Muscle of leg (tissue), 11 donors: ENCODE measurements around the gene MORF4L1. TPM values are rescaled to one million over a fixed set of nuclear protein-coding genes. Genes with fewer than 3 reads are reported as not detected.
"Not testable (repeated sequence)": the region's sequence is repeated elsewhere in the genome, so short reads cannot be mapped to it uniquely, and the experiment has no call there.

Experiments
- DNase-seq: peaks from one replicate; pipeline ENCODE4 v3.0.0; 2013
- H3K27ac ChIP-seq: one replicate; pipeline ENCODE4 v1.5.1; 2013; ENCODE audit warnings: mild to moderate bottlenecking, low read length, control low read depth
- H3K27me3 ChIP-seq: one replicate; pipeline ENCODE4 v1.6.1; 2013; ENCODE audit warnings: low read length; ENCODE audit not compliant: control insufficient read depth, insufficient read depth
- H3K36me3 ChIP-seq: one replicate; pipeline ENCODE4 v1.6.1; 2013; ENCODE audit warnings: low read length; ENCODE audit not compliant: control insufficient read depth, insufficient read depth
- H3K4me1 ChIP-seq: one replicate; pipeline ENCODE4 v1.6.1; 2013; ENCODE audit warnings: low read length; ENCODE audit not compliant: control insufficient read depth, insufficient read depth
- H3K4me3 ChIP-seq: one replicate; pipeline ENCODE4 v1.5.1; 2013; ENCODE audit warnings: low read length, control low read depth
- H3K9me3 ChIP-seq: replicated peaks from 2 replicates; pipeline ENCODE4 v1.6.1; 2013; ENCODE audit warnings: low read depth, low read length; ENCODE audit not compliant: control insufficient read depth
- WGBS: methylation state at CpG from one replicate; pipeline ENCODE4 v1.1.5; 2013; ENCODE audit warnings: missing lambda C conversion rate; ENCODE audit not compliant: insufficient coverage; 5-methylcytosine and 5-hydroxymethylcytosine counted together
- polyA plus RNA-seq, 8 donors: library from polyadenylated mRNA; unstranded; fragments of 120-200 nt; gene quantifications; one replicate each; pipeline versions ENCODE4 v1.2.1 to v1.2.3, GENCODE V29; 2013; ENCODE audit warnings: inconsistent platforms in 1 of 8, low replicate concordance in 1 of 8; ENCODE audit not compliant: insufficient read length in 8 of 8, insufficient read depth in 1 of 8
- total RNA-seq: library from RNA; stranded (reverse); fragments of 120-200 nt; gene quantifications from one replicate; pipeline ENCODE4 v1.2.4, GENCODE V29; 2013

MORF4L1 gene
- total and polyA plus RNA-seq, 9 donors = 285 to 656 (median 558) TPM

DNA sequence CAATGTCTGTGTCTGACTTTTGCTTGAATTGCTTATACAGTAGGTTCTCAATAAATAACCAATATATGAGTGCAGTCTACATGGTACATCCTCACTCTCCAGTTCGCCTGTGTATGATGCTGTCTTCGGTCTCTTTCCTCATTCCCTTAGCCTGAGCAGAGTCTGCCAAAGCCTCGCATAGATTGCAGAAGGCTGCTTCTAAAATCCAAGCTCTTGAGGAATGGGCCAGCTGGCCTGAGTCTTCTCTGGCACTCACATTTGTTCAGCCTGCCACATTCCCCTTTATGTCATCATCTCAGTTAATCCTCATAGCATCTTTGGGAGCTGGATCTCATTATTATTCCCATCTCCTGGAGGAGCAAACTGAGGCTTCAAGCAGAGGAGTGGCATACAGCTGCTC, 34.2 kb upstream of the MORF4L1 start:
- DNase-seq = peak; percentile 88
- peaks cover 9% of the 10 kb centered on the region for H3K4me1 ChIP-seq

DNA sequence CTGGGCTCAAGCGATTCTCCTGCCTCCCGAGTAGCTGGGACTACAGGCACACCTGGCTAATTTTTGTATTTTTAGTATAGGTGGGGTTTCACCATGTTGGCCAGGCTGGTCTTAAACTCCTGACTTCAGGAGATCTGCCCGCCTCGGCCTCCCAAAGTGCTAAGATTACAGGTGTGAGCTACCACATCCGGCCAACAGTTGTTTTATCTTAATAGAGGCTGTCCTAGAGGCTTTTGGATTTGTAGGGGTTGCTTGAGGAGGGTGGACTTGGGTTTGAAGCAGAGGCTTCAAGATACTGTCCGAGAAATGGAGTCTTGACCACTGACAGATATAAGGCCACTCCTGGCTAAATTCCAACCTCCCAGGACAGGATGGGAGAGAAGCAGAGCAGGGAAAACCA, 33.5 kb upstream of the MORF4L1 start:
- 87% methylated on average over 4 of the region's 6 CpGs for WGBS
- not testable (repeated sequence) for H3K9me3 ChIP-seq, H3K36me3 ChIP-seq, H3K27ac ChIP-seq, H3K27me3 ChIP-seq, H3K4me3 ChIP-seq, H3K4me1 ChIP-seq, DNase-seq

More for the DNA sequence above, 34.2 kb upstream of the MORF4L1 start:
- H3K9me3 ChIP-seq = no peaks in the 10 kb centered on the region
- no peak overlapping the region for H3K27ac ChIP-seq
- H3K4me3 ChIP-seq = no peak overlapping the region
- no peaks in the 10 kb centered on the region for H3K27me3 ChIP-seq
- WGBS = 53% methylated on average over 3 of the region's 3 CpGs
- H3K36me3 ChIP-seq = no peaks in the 10 kb centered on the region

DNA sequence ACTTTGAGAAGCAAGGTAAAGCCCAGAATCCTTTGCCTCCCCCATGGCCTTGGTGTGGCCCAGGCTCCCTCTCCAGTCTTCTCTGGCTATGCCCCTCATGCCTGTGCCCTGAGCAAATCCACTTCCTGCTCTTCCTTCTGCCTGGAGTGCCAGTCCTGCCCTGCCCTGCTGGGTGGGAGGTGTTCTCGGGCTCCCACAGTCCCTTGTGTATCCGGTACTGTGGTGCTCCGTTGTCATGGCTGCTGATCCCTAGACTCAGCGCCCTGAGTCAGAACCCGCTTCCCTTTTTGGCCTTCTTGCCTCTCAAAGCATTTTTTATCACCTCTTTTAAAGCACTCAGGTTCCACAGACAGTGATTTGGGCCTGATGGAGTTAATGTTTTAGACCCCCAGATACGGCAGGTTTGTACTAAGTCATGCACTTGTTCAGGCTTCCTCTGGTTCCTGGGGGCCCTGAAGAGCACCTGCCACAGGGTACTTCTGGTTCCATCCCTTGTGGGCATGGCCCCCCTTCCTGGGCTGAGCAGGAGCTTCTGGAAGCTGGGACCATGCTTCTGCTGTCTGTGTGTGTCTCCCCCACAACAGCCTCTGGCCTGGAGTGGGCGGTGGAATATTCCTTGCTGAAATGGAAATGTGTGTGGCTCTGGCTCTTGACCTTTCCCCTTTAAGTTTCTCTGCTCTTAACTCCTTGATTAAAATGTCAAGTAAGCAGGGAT, 31.9 kb upstream of the MORF4L1 start:
- WGBS = 67% methylated on average over 1 of the region's 7 CpGs
- H3K27me3 ChIP-seq = no peaks in the 10 kb centered on the region
- peaks cover 9% of the 10 kb centered on the region for H3K4me1 ChIP-seq
- no peak overlapping the region for H3K27ac ChIP-seq
- no peak overlapping the region for H3K4me3 ChIP-seq
- peak; percentile 27 for DNase-seq
- no peaks in the 10 kb centered on the region for H3K9me3 ChIP-seq
- no peaks in the 10 kb centered on the region for H3K36me3 ChIP-seq

DNA sequence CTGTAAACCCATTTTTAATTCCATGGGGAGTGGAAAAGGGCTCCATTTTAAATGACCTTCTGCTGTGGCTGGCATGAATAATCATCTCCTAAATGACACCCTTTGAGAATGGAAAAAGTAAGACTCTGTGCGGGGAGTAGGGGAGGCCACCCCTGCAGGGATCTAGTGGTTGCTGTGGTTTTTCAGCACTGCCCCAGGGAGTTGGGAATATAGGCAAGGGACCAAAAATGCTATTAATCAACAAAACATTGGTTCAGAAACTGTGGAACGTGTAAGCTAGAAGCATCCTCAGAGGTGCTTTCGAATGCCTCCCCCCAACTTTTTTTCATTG, 31.3 kb upstream of the MORF4L1 start:
- no CpG with 5 or more reads among the region's 3 CpGs for WGBS
- Histone ChIP-seq H3K9me3 (no peaks in the 10 kb centered on the region), H3K4me1 (peaks cover 9% of the 10 kb centered on the region), H3K27me3 (no peaks in the 10 kb centered on the region), H3K4me3 (no peak overlapping the region), H3K27ac (no peak overlapping the region), H3K36me3 (no peaks in the 10 kb centered on the region)
- no peak for DNase-seq

DNA sequence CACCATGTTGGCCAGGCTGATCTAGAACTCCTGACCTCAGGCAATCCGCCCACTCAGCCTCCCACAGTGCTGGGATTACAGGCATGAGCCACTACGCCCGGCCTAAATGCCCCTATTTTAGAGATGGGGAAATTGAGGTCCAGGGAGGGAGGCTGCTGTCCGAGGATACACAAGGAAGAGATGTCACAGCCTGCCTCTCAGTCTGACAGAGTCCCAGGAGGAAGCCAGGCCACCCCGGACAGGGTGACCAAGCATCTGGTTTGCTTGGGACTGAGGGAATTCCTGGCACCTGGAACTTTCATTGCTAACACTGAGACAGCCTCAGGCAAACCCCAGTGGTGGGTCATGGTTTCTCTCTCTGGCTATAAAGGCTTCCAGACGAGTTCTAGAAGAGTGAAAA, 30.8 kb upstream of the MORF4L1 start:
- WGBS = 61% methylated on average over 3 of the region's 6 CpGs
- H3K4me3 ChIP-seq = no peak overlapping the region
- peaks cover 9% of the 10 kb centered on the region for H3K4me1 ChIP-seq
- H3K36me3 ChIP-seq = no peaks in the 10 kb centered on the region
- H3K9me3 ChIP-seq = no peaks in the 10 kb centered on the region
- no peak for DNase-seq
- no peaks in the 10 kb centered on the region for H3K27me3 ChIP-seq
- no peak overlapping the region for H3K27ac ChIP-seq

DNA sequence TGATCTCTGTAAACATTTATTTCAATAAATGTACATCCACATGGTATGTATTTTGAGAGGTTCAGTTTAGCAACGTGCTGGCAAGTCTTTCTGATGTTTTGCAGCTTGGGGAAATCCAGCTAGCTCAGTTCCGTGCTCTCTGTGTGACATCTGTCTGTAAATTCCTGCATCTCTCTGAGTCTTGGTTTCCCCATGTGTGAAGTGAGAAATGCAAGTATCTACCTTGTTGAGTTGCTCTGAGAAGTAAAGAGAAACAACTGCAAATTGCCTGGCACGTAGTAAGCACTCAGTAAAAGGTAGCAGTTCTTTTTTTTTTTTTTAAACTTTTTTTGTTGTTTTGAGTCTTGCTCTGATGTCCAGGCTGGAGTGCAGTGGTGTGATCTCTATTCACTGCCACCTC, 30.2 kb upstream of the MORF4L1 start:
- Histone ChIP-seq H3K4me1 (peaks cover 9% of the 10 kb centered on the region), H3K36me3 (no peaks in the 10 kb centered on the region)

DNA sequence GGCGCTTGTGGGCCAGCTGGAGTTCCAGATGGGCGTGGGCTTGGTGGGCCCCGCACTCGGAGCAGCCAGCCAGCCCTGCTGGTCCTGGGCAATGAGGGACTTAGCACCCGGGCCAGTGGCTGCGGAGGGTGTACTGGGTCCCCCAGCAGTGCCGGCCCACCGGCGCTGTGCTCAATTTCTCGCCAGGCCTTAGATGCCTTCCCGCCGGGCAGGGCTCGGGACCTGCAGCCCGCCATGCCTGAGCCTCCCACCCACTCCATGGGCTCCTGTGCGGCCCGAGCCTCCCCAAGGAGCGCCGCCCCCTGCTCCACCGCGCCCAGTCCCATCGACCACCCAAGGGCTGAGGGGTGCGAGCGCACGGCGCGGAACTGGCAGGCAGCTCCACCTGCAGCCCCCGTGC, 25.8 kb upstream of the MORF4L1 start:
- not testable (repeated sequence) for DNase-seq, H3K27me3 ChIP-seq, H3K4me1 ChIP-seq, H3K27ac ChIP-seq, H3K9me3 ChIP-seq, H3K4me3 ChIP-seq, H3K36me3 ChIP-seq
- 95% methylated on average over 13 of the region's 27 CpGs for WGBS

More for the DNA sequence above, 30.2 kb upstream of the MORF4L1 start:
- Histone ChIP-seq H3K4me3 (no peak overlapping the region), H3K27ac (no peak overlapping the region), H3K9me3 (no peaks in the 10 kb centered on the region), H3K27me3 (no peaks in the 10 kb centered on the region)
- 60% methylated on average over 1 of the region's 3 CpGs for WGBS
- no peak for DNase-seq

DNA sequence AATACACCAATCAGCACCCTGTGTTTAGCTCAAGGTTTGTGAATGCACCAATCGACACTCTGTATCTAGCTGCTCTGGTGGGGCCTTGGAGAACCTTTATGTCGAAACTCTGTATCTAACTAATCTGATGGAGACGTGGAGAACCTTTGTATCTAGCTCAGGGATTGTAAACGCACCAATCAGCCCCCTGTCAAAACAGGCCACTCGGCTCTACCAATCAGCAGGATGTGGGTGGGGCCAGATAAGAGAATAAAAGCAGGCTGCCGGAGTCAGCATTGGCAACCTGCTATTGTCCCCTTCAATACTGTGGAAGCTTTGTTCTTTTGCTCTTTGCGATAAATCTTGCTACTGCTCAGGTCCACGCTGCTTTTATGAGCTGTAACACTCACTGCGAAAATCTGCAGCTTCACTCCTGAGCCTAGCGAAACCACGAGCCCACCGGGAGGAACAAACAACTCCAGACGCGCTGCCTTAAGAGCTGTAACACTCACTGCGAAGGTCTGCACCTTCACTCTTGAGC, 25.2 kb upstream of the MORF4L1 start:
- 68% methylated on average over 13 of the region's 15 CpGs for WGBS
- H3K27ac ChIP-seq, H3K9me3 ChIP-seq, DNase-seq, H3K36me3 ChIP-seq, H3K4me3 ChIP-seq, H3K4me1 ChIP-seq, H3K27me3 ChIP-seq: not testable (repeated sequence)

DNA sequence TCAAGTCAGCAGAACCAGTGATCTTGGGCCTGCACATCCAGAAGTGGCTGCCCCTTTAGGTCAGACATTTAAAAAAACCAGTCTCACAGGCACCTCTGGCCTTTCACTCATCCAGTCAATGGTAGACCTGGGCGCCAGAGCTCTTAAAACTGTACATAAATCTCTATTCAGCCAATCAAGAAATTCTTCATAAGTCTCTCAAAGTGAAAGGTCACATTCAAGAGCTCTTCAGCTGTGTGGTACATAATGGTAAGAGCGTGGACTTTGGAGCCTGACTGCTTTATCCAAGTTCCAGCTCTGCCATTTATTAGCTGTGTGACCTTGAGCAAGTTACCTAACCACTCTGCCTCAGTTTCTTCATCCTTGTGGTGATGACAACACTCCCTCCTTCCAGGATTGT, 22.3 kb upstream of the MORF4L1 start:
- no peaks in the 10 kb centered on the region for H3K4me1 ChIP-seq
- no peak overlapping the region for H3K4me3 ChIP-seq
- WGBS = no CpG with 5 or more reads among the region's 2 CpGs
- no peak overlapping the region for H3K27ac ChIP-seq
- H3K36me3 ChIP-seq = no peaks in the 10 kb centered on the region
- H3K9me3 ChIP-seq = no peaks in the 10 kb centered on the region
- peaks cover 2% of the 10 kb centered on the region for H3K27me3 ChIP-seq
- DNase-seq = no peak

DNA sequence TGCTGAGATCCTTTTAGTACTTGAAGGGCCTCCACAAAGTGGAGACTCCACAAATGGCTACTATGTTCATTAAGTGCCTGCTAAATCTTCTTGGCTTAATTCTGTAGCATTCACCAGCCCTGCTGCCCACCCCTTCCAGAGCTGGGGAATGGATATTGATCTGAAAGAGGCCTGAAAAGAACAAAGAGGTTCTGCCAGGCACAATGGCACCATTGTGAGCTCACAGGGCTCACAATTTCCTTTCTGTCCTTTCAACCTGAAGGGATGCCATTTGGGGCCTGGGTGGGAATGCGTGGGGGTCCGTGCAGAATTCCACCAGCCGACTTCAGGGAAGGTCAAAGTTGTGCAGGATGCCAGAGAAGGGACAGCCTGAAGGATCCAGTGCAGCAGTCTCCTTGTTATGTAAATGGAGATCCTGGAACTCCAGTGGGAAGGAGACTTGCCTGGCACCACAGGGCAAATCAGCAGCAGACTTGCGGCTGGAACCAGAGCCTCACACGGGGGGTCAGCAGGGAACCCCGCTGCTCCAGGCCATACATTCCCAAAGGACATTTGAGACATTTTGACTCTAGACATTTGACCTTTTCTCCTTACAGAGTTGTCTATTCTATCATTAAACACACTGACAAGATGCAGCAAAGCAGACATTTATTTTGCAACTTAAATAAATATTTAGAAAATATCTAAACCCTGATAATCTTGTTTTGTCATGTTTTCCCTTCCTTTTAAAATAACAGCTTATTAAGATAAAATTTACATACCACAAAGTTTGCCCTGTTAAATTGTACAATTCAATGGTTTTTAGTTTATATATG, 21.5 kb upstream of the MORF4L1 start:
- WGBS = 18% methylated on average over 5 of the region's 6 CpGs
- no peaks in the 10 kb centered on the region for H3K36me3 ChIP-seq

More for the DNA sequence above, 21.5 kb upstream of the MORF4L1 start:
- Histone ChIP-seq H3K4me1 (no peaks in the 10 kb centered on the region), H3K4me3 (no peak overlapping the region), H3K27ac (no peak overlapping the region), H3K9me3 (no peaks in the 10 kb centered on the region), H3K27me3 (peaks cover 2% of the 10 kb centered on the region)
- DNase-seq = no peak
